ENCODE data around the gene PTPRA.

Gene PTPRA

DNA sequence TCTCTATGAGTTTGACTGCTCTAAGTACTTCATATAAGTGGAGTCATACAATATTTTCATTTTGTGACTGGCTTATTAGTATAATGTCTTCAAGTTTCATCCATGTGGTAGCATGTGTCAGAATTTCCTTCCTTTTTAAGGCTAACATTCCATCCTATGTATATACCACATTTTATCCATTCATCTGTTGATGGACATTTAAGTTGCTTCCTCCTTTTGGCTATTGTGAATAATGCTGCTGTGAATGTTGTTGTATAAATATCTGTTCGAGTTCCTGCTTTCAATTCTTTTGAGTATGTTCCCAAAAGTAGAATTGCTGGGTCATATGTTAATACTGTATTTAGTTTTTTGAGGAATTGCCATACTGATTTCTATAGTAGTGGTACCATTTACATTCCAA is 79.5 kb downstream of the PTPRA start:
- no peak for DNase-seq
- no peak overlapping the region for H3K4me3 Mint-ChIP-seq
- no peaks in the 10 kb centered on the region for H3K27me3 Mint-ChIP-seq
- peaks cover 5 to 12% of the 10 kb centered on the region in 2 donors for H3K4me1 Mint-ChIP-seq
- no peak overlapping the region for H3K27ac Mint-ChIP-seq
- ATAC-seq (replicated peaks): no peak
- peaks cover 26 to 30% of the 10 kb centered on the region in 2 donors for H3K36me3 Mint-ChIP-seq
- H3K9me3 Mint-ChIP-seq: peaks cover 2 to 3% of the 10 kb centered on the region in 2 donors

DNA sequence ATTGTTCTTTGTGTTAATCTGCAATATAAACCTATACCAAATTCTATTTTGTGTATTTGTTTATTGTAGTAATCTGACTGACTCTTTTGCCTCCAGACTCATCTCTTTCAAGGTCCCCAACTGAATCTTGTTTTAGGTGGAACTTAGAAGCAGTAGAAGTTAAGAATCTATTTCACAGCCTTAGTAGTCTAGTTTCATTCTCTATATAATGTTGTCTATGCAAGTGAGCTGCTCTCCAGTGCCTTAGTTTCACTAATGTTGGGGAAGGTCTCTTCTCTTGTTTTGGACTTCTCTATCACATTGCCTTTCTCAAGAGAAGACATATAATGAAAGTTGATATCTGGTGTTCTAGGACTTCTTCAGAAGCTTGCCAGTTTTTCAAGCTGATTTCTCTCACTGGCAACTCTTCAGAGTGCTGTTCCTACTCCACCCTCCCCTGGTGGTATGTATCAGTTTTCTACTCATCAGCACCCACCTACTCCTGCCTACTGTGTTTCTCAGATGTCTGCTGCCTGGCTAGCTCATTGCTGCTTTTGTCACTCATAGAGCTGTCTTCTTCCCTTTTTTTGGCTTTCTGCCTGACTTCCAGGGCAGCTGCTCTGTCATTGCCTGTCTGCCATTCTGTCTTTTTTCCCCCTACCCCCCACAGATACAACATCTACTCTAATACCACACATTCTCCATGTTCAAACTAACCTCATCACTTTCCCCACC is 82.1 kb downstream of the PTPRA start:
- no peak for DNase-seq
- peaks cover 28 to 31% of the 10 kb centered on the region in 2 donors for H3K36me3 Mint-ChIP-seq
- no peaks in the 10 kb centered on the region for H3K27me3 Mint-ChIP-seq
- H3K27ac Mint-ChIP-seq: no peak overlapping the region
- H3K4me1 Mint-ChIP-seq: peaks cover 5 to 12% of the 10 kb centered on the region in 2 donors
- H3K4me3 Mint-ChIP-seq: no peak overlapping the region
- no peak for ATAC-seq (replicated peaks)
- H3K9me3 Mint-ChIP-seq: no peaks in the 10 kb centered on the region

DNA sequence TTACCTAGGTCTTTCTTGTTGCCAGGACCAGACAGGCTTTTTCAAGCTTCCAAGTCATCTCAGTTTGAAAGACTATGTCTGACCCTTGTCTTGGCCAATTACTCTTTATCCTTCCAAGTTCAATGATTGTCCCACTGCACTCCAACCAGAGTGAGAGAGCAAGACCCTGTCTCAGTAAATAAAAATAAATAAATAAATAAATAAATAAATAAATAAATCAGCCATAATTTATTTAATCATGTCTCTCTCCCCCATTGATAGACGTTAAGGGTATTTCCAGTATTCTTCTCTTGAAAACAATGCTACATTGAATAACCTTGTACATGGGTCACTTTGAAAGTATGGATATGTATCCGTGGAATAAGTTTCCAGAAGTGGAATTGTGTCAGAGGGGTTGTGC is 83.2 kb downstream of the PTPRA start:
- no peak for DNase-seq
- Mint-ChIP-seq H3K4me3 (no peak overlapping the region), H3K27me3 (no peaks in the 10 kb centered on the region), H3K4me1 (peaks cover 5 to 12% of the 10 kb centered on the region in 2 donors), H3K36me3 (peaks cover 24 to 37% of the 10 kb centered on the region in 2 donors), H3K27ac (no peak overlapping the region), H3K9me3 (no peaks in the 10 kb centered on the region)
- ATAC-seq (replicated peaks): no peak

DNA sequence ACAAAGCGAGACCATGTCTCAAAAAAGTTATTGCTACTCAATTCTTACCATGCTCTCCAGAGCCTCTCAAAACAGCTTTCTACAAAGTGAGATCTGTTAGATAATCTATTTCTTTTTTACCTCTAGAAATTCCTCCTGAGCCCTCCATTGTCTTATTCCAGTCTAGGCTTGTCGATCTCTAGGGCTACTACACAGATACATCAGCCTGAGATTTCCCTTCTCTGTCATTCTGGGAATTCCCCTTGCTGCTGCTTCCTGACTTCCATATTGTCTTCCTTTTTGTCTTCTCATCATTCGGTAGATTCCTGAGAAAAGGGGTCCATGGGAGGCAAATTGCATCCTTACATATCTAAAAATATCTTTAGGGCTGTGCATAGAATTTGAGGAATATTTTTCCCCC is 94.6 kb downstream of the PTPRA start:
- Mint-ChIP-seq H3K27ac (no peak overlapping the region), H3K9me3 (no peaks in the 10 kb centered on the region), H3K36me3 (peaks cover 10 to 39% of the 10 kb centered on the region in 2 donors), H3K27me3 (no peaks in the 10 kb centered on the region), H3K4me3 (no peak overlapping the region), H3K4me1 (peaks cover 0 to 6% of the 10 kb centered on the region in 2 donors)
- ATAC-seq (replicated peaks): no peak
- DNase-seq: no peak

DNA sequence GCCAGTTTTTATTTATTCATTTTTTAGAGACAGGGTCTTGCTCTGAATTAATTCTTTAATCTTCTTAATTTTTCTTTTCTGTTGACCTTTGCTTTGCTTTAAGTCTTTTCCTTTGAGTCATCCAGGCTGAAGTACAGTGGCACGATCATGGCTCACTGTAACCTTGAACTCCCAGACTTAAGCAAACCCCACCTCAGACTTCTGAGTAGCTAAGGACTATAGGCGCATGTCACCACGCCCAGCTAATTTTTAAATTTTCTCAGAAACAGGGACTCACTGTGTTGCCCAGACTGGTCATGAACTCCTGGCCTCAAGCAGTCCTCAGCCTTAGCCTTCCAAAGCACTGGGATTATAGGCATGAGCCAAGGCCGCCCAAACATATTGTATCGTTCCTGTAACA is 98.8 kb downstream of the PTPRA start:
- Mint-ChIP-seq H3K27me3 (no peaks in the 10 kb centered on the region), H3K9me3 (no peaks in the 10 kb centered on the region), H3K4me1 (peaks cover 0 to 2% of the 10 kb centered on the region in 2 donors), H3K4me3 (no peak overlapping the region), H3K27ac (no peak overlapping the region), H3K36me3 (peaks cover 12 to 43% of the 10 kb centered on the region in 2 donors)
- ATAC-seq (replicated peaks): no peak
- DNase-seq: no peak

DNA sequence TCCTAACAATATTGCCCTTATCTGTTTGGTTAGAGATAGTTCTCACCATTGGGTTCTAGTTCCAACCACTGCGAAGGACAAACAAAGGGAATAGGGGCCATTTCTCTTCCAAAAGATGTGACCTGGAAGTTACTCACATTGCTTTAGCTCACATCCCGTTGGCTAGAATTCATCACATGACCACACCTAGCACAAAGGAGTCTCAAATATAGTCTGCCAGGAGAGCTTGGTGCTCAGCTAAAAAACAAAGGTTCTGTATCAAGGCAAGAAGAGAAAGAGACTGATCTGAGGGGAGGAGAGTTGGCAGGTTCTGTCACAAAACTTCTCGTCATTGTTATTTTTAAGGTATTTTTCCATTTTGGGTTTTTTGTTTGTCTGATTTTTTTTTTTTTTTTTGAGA is 100.3 kb downstream of the PTPRA start:
- Mint-ChIP-seq H3K27ac (no peak overlapping the region), H3K36me3 (peaks cover 10 to 41% of the 10 kb centered on the region in 2 donors)
- no peak for DNase-seq

DNA sequence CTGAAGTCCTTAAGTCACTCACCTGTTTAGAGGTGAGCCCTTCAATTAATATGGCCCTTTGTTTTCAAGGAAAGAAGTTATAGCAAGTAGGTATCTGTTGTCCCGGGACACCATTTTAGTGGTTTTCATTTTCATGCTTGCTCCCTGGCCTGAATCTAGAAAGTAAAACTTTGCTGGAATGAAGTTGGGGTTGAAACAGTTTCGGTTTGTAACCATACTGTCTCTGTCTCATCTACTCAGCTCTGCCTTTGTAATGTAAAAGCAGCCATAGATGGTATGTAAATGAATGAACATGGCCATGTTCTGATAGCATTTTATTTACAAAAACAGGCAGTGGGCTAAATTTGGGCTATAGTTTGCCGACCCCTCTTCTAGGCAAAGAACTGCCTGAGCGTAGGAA is 105.2 kb downstream of the PTPRA start:
- Mint-ChIP-seq H3K9me3 (no peaks in the 10 kb centered on the region), H3K36me3 (peaks cover 7 to 18% of the 10 kb centered on the region in 2 donors), H3K27me3 (no peaks in the 10 kb centered on the region), H3K4me1 (peaks cover 6 to 7% of the 10 kb centered on the region in 2 donors), H3K27ac (no peak overlapping the region), H3K4me3 (no peak overlapping the region)
- no peak for DNase-seq
- no peak for ATAC-seq (replicated peaks)

More for the DNA sequence above, 100.3 kb downstream of the PTPRA start:
- Mint-ChIP-seq H3K9me3 (no peaks in the 10 kb centered on the region), H3K27me3 (no peaks in the 10 kb centered on the region), H3K4me3 (no peak overlapping the region), H3K4me1 (peaks cover 0 to 6% of the 10 kb centered on the region in 2 donors)
- ATAC-seq (replicated peaks): no peak

DNA sequence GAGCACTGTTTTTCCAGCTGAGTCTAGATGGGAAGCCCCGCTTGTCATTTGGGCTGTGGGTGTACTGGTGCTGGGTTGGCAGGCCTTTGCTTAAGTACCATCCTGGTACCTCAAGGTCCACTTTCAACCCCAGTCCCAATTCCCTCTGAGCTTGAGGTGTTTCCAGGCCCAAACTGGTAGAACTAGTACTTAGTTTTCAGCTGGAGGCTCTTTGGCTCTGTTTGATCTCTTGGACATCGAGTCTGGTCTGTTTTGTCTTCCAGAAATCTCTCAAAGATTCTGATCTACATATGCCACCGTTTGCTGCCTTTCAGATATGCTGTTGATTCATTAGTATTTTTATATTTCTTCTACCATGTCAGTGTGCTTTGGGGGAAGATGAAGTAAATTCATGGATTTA is 108.4 kb downstream of the PTPRA start:
- H3K27me3 Mint-ChIP-seq: no peaks in the 10 kb centered on the region
- ATAC-seq (replicated peaks): no peak
- peaks cover 6 to 14% of the 10 kb centered on the region in 2 donors for H3K4me1 Mint-ChIP-seq
- no peak overlapping the region for H3K4me3 Mint-ChIP-seq
- H3K36me3 Mint-ChIP-seq: peaks cover 11 to 12% of the 10 kb centered on the region in 2 donors
- no peaks in the 10 kb centered on the region for H3K9me3 Mint-ChIP-seq
- H3K27ac Mint-ChIP-seq: no peak overlapping the region
- no peak for DNase-seq

DNA sequence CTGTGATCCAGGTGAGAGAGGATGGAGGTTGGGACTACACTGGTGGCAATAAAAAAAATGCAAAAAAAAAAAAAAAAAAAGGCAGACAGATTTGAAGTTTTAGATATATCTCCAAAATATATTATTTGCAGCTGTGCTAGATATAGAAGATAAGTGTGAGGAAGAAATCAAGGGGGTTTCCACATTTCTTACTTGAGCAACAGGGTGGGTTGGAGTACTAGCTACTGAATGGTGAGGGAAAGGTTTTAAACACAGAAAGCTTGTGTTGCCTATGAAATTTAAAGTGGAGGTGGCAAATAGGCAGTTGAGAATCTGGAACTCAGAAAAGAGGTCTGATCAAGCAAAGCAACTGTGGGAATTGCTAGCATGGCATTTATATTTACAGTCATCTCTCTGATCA is 110.2 kb downstream of the PTPRA start:
- Mint-ChIP-seq H3K4me1 (peaks cover 3 to 16% of the 10 kb centered on the region in 2 donors), H3K36me3 (peaks cover 17 to 21% of the 10 kb centered on the region in 2 donors), H3K27me3 (no peaks in the 10 kb centered on the region), H3K9me3 (no peaks in the 10 kb centered on the region), H3K27ac (no peak overlapping the region), H3K4me3 (no peak overlapping the region)
- ATAC-seq (replicated peaks) (peak; percentile 1 to 13), DNase-seq (no peak)

DNA sequence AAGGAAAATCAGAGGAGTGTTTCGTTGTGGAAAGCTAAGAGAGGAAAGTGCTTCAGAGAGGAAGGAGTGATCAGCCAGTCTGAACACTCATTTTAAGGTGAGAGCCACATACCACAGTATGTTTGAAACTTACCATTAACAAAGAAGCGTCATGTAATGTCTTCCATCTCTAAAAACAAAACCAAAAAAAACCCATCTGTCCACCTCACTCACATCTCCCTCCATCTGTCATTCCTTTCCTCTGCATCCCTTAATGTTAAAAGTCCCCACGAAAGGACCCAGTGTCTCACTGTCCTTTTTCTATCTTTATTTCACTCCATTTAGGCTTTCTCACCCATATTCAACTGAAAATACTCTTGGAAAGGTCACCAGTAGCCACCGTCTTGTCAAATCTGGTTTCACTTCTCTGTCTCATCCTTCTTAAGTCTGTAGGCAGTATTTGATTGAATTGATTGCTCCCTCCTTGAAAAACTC is 110.8 kb downstream of the PTPRA start:
- peak; percentile 92 to 93 for ATAC-seq (replicated peaks)

DNA sequence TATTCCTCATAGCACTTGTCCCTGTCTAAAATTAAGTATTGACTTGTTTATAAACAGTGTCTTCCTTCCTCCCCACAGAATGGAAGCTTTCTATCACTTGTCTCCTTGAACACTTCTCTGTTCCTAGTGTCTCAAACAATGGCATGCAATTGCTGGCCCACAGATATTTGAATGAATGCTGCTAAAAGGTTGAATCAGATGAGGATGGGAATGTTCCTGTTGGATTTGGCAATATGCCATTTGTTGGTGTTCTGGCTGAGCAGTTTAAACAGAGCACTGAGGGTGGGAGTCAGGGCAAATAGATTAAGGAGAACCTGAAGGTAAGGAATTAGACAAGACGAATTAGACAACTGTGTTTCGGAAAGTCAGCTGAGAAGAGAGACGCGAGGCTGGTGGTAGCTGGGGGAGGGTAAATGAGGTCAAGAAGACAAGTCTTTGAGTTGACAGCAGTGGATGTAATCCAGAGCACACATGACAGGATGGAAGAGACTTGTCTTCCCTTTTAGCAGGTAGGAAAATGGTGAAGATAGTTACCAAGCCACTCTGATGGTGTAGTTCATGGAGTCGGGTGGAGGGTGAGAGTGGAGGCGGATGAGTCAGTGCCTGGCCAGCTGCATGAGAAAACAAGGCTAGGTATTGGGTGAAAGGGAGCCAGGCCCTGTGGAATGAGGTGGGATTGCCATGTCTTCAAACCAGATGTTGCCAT is 111.8 kb downstream of the PTPRA start:
- Mint-ChIP-seq H3K27ac (no peak overlapping the region), H3K4me1 (peaks cover 3 to 8% of the 10 kb centered on the region in 2 donors), H3K27me3 (no peaks in the 10 kb centered on the region), H3K36me3 (peaks cover 25 to 34% of the 10 kb centered on the region in 2 donors), H3K9me3 (no peaks in the 10 kb centered on the region), H3K4me3 (no peak overlapping the region)
- ATAC-seq (replicated peaks): no peak
- no peak for DNase-seq

More for the DNA sequence above, 110.8 kb downstream of the PTPRA start:
- H3K9me3 Mint-ChIP-seq: no peaks in the 10 kb centered on the region
- H3K27me3 Mint-ChIP-seq: no peaks in the 10 kb centered on the region
- DNase-seq: no peak
- H3K27ac Mint-ChIP-seq: no peak overlapping the region
- H3K4me1 Mint-ChIP-seq: peaks cover 3 to 13% of the 10 kb centered on the region in 2 donors
- H3K36me3 Mint-ChIP-seq: peaks cover 22 to 25% of the 10 kb centered on the region in 2 donors
- no peak overlapping the region for H3K4me3 Mint-ChIP-seq

DNA sequence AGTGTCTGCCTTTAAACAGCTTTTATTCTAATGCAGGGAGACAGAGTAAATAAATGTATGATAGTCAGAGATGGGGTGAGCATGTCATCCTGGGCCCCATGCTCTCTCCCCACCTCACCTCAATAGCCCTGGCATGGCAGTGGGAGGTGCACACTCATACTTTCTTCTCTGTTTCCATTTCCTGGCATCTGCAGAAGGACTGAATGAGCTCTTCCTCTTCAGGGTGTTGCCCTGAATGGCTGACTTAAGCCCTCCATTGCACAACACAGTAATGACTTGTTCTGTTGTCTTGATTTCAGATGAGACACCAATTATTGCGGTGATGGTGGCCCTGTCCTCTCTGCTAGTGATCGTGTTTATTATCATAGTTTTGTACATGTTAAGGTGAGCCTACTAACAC is 113.2 kb downstream of the PTPRA start:
- Mint-ChIP-seq H3K4me1 (peaks cover 3 to 8% of the 10 kb centered on the region in 2 donors), H3K27me3 (no peaks in the 10 kb centered on the region), H3K27ac (no peak overlapping the region), H3K4me3 (no peak overlapping the region), H3K36me3 (peaks cover 30 to 42% of the 10 kb centered on the region in 2 donors), H3K9me3 (no peaks in the 10 kb centered on the region)
- DNase-seq (no peak), ATAC-seq (replicated peaks) (peak in 1 of 2 donors; percentile 19)

DNA sequence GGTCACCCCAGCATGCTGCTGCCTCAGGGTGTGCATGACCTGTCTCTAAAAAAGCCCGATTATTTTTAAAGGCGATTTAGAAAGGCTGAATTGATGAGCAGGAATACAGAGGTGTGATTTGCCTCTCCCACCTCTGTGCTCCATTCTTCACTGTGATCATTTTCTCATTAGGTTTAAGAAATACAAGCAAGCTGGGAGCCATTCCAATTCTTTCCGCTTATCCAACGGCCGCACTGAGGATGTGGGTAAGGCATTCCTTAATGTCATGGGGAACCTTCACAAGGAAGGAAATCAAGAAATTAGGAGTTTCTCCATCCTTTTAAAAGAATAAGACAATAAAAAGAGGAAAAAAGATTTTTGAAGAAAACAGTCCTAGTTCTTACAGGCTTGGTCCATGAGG is 114.6 kb downstream of the PTPRA start:
- Mint-ChIP-seq H3K4me3 (no peak overlapping the region), H3K36me3 (peaks cover 30 to 42% of the 10 kb centered on the region in 2 donors), H3K4me1 (peaks cover 3 to 8% of the 10 kb centered on the region in 2 donors), H3K27ac (no peak overlapping the region), H3K9me3 (no peaks in the 10 kb centered on the region), H3K27me3 (no peaks in the 10 kb centered on the region)
- ATAC-seq (replicated peaks): no peak
- no peak for DNase-seq

DNA sequence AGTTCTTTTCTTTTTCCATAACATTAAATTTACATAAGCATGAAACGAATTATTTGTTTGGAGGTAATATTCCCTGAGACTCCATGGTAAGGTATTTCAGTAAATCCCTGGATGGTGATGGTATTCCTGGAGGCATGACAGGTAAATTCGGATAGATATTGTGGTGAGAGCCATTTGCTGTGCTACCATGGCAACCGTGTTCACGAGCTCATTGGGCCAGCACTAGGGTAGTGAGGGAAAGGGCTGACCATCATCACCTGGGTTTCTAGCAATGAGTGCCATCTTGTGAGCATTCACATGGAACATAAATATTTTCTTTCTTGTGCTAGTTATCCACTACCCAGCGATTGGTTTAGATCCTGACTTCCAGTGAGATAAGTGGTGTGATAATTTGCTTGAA is 118.3 kb downstream of the PTPRA start:
- Mint-ChIP-seq H3K27me3 (no peaks in the 10 kb centered on the region), H3K9me3 (no peaks in the 10 kb centered on the region), H3K36me3 (peaks cover 43 to 53% of the 10 kb centered on the region in 2 donors), H3K4me3 (no peak overlapping the region), H3K4me1 (peaks cover 2 to 3% of the 10 kb centered on the region in 2 donors), H3K27ac (no peak overlapping the region)
- no peak for ATAC-seq (replicated peaks)
- no peak for DNase-seq

DNA sequence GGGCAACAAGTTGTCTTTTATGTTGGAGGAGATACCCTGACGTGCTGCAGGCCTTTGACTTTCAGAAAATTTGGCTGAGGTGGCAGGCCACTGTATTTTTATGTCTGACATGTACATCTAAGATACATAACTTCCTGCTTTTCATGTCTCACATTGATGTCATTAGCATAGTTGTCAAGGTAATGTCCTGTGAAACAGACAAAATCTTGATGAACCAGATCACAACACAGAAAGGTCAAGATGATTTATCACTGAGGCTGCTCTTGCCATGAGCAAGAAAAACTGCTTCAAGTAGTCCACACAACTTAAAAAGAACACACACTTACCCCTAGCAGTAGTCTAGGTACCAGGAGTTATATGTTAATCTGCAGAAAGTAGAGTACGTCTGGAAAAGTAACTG is 120.0 kb downstream of the PTPRA start:
- H3K27ac Mint-ChIP-seq: no peak overlapping the region
- DNase-seq: no peak
- no peak overlapping the region for H3K4me3 Mint-ChIP-seq
- H3K4me1 Mint-ChIP-seq: peaks cover 0 to 2% of the 10 kb centered on the region in 2 donors
- no peaks in the 10 kb centered on the region for H3K27me3 Mint-ChIP-seq
- peaks cover 42 to 45% of the 10 kb centered on the region in 2 donors for H3K36me3 Mint-ChIP-seq
- H3K9me3 Mint-ChIP-seq: no peaks in the 10 kb centered on the region
- no peak for ATAC-seq (replicated peaks)

All from stimulated activated naive B cell treated with anti-CD40 and anti-IgM and Interleukin-4, amounts not matched to agents 10 μg/mL and 1 μg/mL and 100 μg/mL, for 72 hours (primary cell).